HEK293 (cell line): ENCODE measurements around the gene TRAF1.

ENCODE experiments used
- CTCF ChIA-PET: fragments of 350-600 bp; formaldehyde crosslinking; extraction: SDS; loops from one replicate; lab custom pipeline; 2021; ENCODE audit warnings: antibody characterized with exemption; lab: Yijun Ruan, JAX
- POLR2A ChIA-PET: fragments of 300-600 bp; formaldehyde crosslinking; extraction: SDS; loops from one replicate; lab custom pipeline; 2020; ENCODE audit warnings: antibody characterized with exemption, inconsistent platforms; lab: Yijun Ruan, JAX
- H3K27ac ChIP-seq: fragments of 200-500 bp; sonication (Bioruptor generic); 2 replicates; pipeline ENCODE4 v1.5.1; 2014; ENCODE audit warnings: low read depth, low read length, control low read depth, inconsistent platforms; ENCODE audit errors: extremely low read depth
- H3K36me3 ChIP-seq, 2 experiments: fragments of 200-500 bp in 1 of 2; sonication (Bioruptor generic) in 1 of 2; 1 replicate in 1 of 2; 2 replicates in 1 of 2; pipeline ENCODE4 v1.5.1; 2014 to 2017; ENCODE audit warnings: inconsistent platforms in 2 of 2, low read length in 2 of 2; ENCODE audit not compliant: control insufficient read depth in 2 of 2, insufficient read depth in 1 of 2
- H3K4me1 ChIP-seq: fragments of 200-500 bp; sonication (Bioruptor generic); 2 replicates; pipeline ENCODE4 v1.5.1; 2014; ENCODE audit warnings: mild to moderate bottlenecking, low read length, inconsistent platforms; ENCODE audit not compliant: control insufficient read depth, insufficient read depth
- H3K4me3 ChIP-seq: 2 replicates; pipeline ENCODE4 v1.5.1; 2011; ENCODE audit warnings: low read depth, mild to moderate bottlenecking, control low read depth, low read length, moderate library complexity
- H3K9me3 ChIP-seq: fragments of 200-500 bp; sonication (Bioruptor generic); 2 replicates; pipeline ENCODE4 v1.5.1; 2014; ENCODE audit warnings: low read depth, low read length, inconsistent platforms; ENCODE audit not compliant: control insufficient read depth, insufficient read depth
- BCL11A ChIP-seq: fragments of 450-650 bp; formaldehyde crosslinking; IDR thresholded peaks from 2 replicates; pipeline ENCODE4 v1.5.1; 2016; ENCODE audit warnings: low read depth, missing biosample characterization, missing genetic modification characterization
- GLI2 ChIP-seq: fragments of 450-650 bp; formaldehyde crosslinking; IDR thresholded peaks from 2 replicates; pipeline ENCODE4; 2017; ENCODE audit warnings: missing biosample characterization, missing genetic modification characterization, low read depth, borderline replicate concordance
- KLF10 ChIP-seq: fragments of 450-650 bp; IDR thresholded peaks from 2 replicates; pipeline ENCODE4 v1.5.1; 2018; ENCODE audit warnings: missing biosample characterization, mild to moderate bottlenecking, missing genetic modification characterization
- PRDM1 ChIP-seq: fragments of 450-650 bp; formaldehyde crosslinking; IDR thresholded peaks from 2 replicates; pipeline ENCODE4; 2016; ENCODE audit warnings: missing biosample characterization, missing genetic modification characterization
- ZFHX2 ChIP-seq: fragments of 450-650 bp; formaldehyde crosslinking; conservative IDR thresholded peaks from 2 replicates; pipeline ENCODE4 v1.5.1; 2016; ENCODE audit warnings: missing biosample characterization, missing genetic modification characterization
- ZNF223 ChIP-seq: fragments of 450-650 bp; formaldehyde crosslinking; IDR thresholded peaks from 2 replicates; pipeline ENCODE4 v1.5.1; 2016; ENCODE audit warnings: missing biosample characterization, missing genetic modification characterization
- ZNF248 ChIP-seq: fragments of 450-650 bp; formaldehyde crosslinking; IDR thresholded peaks from 2 replicates; pipeline ENCODE4 v1.5.1; 2017; ENCODE audit warnings: missing biosample characterization, missing genetic modification characterization
- ZNF302 ChIP-seq: fragments of 450-650 bp; formaldehyde crosslinking; IDR thresholded peaks from 2 replicates; pipeline ENCODE4 v1.5.1; 2016; ENCODE audit warnings: missing biosample characterization, missing genetic modification characterization, low read depth
- ZNF324 ChIP-seq: fragments of 450-650 bp; formaldehyde crosslinking; IDR thresholded peaks from 2 replicates; pipeline ENCODE4 v1.5.1; 2016; ENCODE audit warnings: missing biosample characterization, missing genetic modification characterization
- ZNF391 ChIP-seq: fragments of 450-650 bp; formaldehyde crosslinking; IDR thresholded peaks from 2 replicates; pipeline ENCODE4 v1.5.1; 2016; ENCODE audit warnings: low read depth, missing biosample characterization, missing genetic modification characterization, borderline replicate concordance
- ZNF423 ChIP-seq: fragments of 450-650 bp; formaldehyde crosslinking; IDR thresholded peaks from 2 replicates; pipeline ENCODE4 v1.5.1; 2016; ENCODE audit warnings: missing biosample characterization, missing genetic modification characterization
- ZNF433 ChIP-seq: fragments of 450-650 bp; formaldehyde crosslinking; IDR thresholded peaks from 2 replicates; pipeline ENCODE4 v1.5.1; 2016; ENCODE audit warnings: missing biosample characterization, missing genetic modification characterization, low read depth
- ZNF473 ChIP-seq: fragments of 450-650 bp; formaldehyde crosslinking; IDR thresholded peaks from 2 replicates; pipeline ENCODE4 v1.5.1; 2017; ENCODE audit warnings: missing biosample characterization, missing genetic modification characterization
- ZNF510 ChIP-seq: fragments of 450-650 bp; formaldehyde crosslinking; IDR thresholded peaks from 2 replicates; pipeline ENCODE4 v1.5.1; 2018; ENCODE audit warnings: mild to moderate bottlenecking, missing genetic modification characterization, missing biosample characterization; ENCODE audit not compliant: insufficient replicate concordance
- ZNF585B ChIP-seq: fragments of 450-650 bp; formaldehyde crosslinking; IDR thresholded peaks from 2 replicates; pipeline ENCODE4 v1.5.1; 2016; ENCODE audit warnings: missing biosample characterization, missing genetic modification characterization
- ZNF747 ChIP-seq: fragments of 450-650 bp; formaldehyde crosslinking; IDR thresholded peaks from 2 replicates; pipeline ENCODE4 v1.5.1; 2016; ENCODE audit warnings: missing biosample characterization, missing genetic modification characterization
- ZNF768 ChIP-seq: fragments of 450-650 bp; formaldehyde crosslinking; IDR thresholded peaks from 2 replicates; pipeline ENCODE4 v1.5.1; 2018; ENCODE audit warnings: missing biosample characterization, mild to moderate bottlenecking, missing genetic modification characterization
- TF ChIP-seq, protein P1 (sequence below): fragments of 450-650 bp; IDR thresholded peaks from 2 replicates; pipeline ENCODE4 v1.5.1; 2018; ENCODE audit warnings: missing biosample characterization, mild to moderate bottlenecking, missing genetic modification characterization
- TF ChIP-seq, protein P2 (sequence below): fragments of 450-650 bp; formaldehyde crosslinking; IDR thresholded peaks from 2 replicates; pipeline ENCODE4 v1.5.1; 2016; ENCODE audit warnings: missing biosample characterization, missing genetic modification characterization
- TF ChIP-seq, protein P3 (sequence below): fragments of 450-650 bp; formaldehyde crosslinking; IDR thresholded peaks from 2 replicates; pipeline ENCODE4 v1.5.1; 2016; ENCODE audit warnings: missing biosample characterization, missing genetic modification characterization

The TRAF1 gene

DNA sequence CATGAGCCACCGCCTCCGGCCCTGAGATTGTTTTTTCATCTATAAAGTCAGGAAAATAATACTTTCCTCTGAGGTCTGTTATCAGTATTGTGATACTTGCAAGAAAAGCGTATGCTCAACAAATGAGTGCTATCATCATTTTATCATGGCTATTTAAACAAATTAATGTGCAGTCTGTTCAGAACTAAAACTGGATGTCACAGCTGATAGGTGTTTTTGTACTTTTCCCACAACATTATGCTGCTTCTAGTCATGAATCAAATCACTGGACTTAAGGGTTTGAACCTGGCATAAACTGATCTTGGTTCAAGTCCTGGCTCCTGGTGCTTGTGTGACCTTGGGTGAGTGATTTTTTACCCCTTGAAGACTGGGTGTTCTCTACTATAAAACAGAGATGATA is 28.2 kb downstream of the TRAF1 start:
- ChIA-PET POLR2A (no interaction called here), CTCF (interaction anchor here (1.3 kb wide), 1 partner anchor 18 kb away, joined by 4 read pairs; no protein-coding TSS in a partner anchor)
- no peak overlapping the region for H3K27ac ChIP-seq
- no peaks in the 10 kb centered on the region for H3K4me1 ChIP-seq
- H3K9me3 ChIP-seq: no peaks in the 10 kb centered on the region
- no peak overlapping the region for H3K4me3 ChIP-seq
- no peaks in the 10 kb centered on the region for H3K36me3 ChIP-seq
- TF ChIP-seq ZNF768 (tag by site-specific recombination) (no peak), ZNF473 (tag by site-specific recombination) (no peak), ZNF433 (tag by site-specific recombination) (no peak), ZNF302 (tag by site-specific recombination) (no peak), ZNF585B (no peak), KLF10 (no peak), ZFHX2 (tag by site-specific recombination) (no peak), ZNF324 (tag by site-specific recombination) (no peak)
- TF ChIP-seq, protein P1, sequence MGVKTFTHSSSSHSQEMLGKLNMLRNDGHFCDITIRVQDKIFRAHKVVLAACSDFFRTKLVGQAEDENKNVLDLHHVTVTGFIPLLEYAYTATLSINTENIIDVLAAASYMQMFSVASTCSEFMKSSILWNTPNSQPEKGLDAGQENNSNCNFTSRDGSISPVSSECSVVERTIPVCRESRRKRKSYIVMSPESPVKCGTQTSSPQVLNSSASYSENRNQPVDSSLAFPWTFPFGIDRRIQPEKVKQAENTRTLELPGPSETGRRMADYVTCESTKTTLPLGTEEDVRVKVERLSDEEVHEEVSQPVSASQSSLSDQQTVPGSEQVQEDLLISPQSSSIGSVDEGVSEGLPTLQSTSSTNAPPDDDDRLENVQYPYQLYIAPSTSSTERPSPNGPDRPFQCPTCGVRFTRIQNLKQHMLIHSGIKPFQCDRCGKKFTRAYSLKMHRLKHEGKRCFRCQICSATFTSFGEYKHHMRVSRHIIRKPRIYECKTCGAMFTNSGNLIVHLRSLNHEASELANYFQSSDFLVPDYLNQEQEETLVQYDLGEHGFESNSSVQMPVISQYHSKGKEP (tag by site-specific recombination): no peak

DNA sequence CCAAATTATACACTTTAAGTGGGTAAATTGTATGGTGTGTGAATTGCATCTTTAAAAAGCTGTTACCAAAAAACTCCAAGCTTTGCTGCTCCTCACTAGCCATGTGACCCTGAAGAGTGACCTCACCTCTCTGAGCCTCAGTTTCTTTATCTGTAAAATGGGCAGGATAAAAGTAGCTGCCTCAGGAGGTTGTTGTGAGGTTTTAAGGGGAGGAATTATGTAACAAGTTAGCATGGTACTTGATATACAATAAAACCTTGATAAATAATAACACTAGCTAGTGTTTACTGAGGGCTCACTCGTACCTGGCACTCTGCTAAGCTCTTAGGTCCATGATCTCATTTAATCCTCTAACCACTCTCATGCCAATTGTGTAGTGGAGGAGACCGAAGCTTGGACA is 30.6 kb downstream of the TRAF1 start:
- H3K4me1 ChIP-seq: no peaks in the 10 kb centered on the region
- POLR2A ChIA-PET: no interaction called here
- no peaks in the 10 kb centered on the region for H3K9me3 ChIP-seq
- no peaks in the 10 kb centered on the region for H3K36me3 ChIP-seq
- CTCF ChIA-PET: interaction anchor here (1.4 to 2.6 kb wide), 3 partner anchors 41 to 140 kb away, joined by 5 to 7 read pairs (median 6); no protein-coding TSS in a partner anchor
- no peak overlapping the region for H3K27ac ChIP-seq
- no peak overlapping the region for H3K4me3 ChIP-seq
- TF ChIP-seq PRDM1 (no peak), ZNF248 (tag by site-specific recombination) (no peak), ZNF391 (no peak), ZNF510 (tag by site-specific recombination) (no peak), GLI2 (no peak), ZNF747 (tag by site-specific recombination) (no peak), ZNF223 (no peak), ZNF423 (no peak), BCL11A (no peak)
- TF ChIP-seq, protein P2, sequence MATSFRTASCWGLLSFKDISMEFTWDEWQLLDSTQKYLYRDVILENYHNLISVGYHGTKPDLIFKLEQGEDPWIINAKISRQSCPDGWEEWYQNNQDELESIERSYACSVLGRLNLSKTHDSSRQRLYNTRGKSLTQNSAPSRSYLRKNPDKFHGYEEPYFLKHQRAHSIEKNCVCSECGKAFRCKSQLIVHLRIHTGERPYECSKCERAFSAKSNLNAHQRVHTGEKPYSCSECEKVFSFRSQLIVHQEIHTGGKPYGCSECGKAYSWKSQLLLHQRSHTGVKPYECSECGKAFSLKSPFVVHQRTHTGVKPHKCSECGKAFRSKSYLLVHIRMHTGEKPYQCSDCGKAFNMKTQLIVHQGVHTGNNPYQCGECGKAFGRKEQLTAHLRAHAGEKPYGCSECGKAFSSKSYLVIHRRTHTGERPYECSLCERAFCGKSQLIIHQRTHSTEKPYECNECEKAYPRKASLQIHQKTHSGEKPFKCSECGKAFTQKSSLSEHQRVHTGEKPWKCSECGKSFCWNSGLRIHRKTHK: no peak
- TF ChIP-seq, protein P3, sequence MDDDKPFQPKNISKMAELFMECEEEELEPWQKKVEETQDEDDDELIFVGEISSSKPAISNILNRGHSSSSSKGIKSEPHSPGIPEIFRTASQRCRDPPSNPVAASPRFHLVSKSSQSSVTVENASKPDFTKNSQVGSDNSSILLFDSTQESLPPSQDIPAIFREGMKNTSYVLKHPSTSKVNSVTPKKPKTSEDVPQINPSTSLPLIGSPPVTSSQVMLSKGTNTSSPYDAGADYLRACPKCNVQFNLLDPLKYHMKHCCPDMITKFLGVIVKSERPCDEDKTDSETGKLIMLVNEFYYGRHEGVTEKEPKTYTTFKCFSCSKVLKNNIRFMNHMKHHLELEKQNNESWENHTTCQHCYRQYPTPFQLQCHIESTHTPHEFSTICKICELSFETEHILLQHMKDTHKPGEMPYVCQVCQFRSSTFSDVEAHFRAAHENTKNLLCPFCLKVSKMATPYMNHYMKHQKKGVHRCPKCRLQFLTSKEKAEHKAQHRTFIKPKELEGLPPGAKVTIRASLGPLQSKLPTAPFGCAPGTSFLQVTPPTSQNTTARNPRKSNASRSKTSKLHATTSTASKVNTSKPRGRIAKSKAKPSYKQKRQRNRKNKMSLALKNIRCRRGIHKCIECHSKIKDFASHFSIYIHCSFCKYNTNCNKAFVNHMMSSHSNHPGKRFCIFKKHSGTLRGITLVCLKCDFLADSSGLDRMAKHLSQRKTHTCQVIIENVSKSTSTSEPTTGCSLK: no peak
